Neuronal stem cell (in vitro differentiated cells): ENCODE measurements around the gene UBE2Q1.

Experiments
- DNase-seq: peaks from one replicate; pipeline ENCODE4 v3.0.0-alpha.2; 2013; ENCODE audit warnings: low spot score
- H2AFZ ChIP-seq: one replicate; pipeline ENCODE4 v1.6.1; 2013; ENCODE audit warnings: mild to moderate bottlenecking, low read length, inconsistent platforms
- H2AK5ac ChIP-seq: 2 replicates; pipeline ENCODE4 v1.6.1; 2013; ENCODE audit warnings: low read depth, mild to moderate bottlenecking, inconsistent platforms, low read length, moderate library complexity, mixed read lengths
- H2BK120ac ChIP-seq: 2 replicates; pipeline ENCODE4 v1.6.1; 2013; ENCODE audit warnings: low read depth, mild to moderate bottlenecking, inconsistent platforms, low read length, moderate library complexity, mixed read lengths
- H2BK12ac ChIP-seq: one replicate; pipeline ENCODE4 v1.6.1; 2013; ENCODE audit warnings: low read length, inconsistent platforms
- H2BK15ac ChIP-seq: 2 replicates; pipeline ENCODE4 v1.6.1; 2013; ENCODE audit warnings: mild to moderate bottlenecking, low read length, inconsistent platforms, mixed read lengths
- H2BK5ac ChIP-seq: one replicate; pipeline ENCODE4 v1.6.1; 2013; ENCODE audit warnings: inconsistent platforms, mild to moderate bottlenecking, low read length, moderate library complexity
- H3K14ac ChIP-seq: one replicate; pipeline ENCODE4 v1.6.1; 2013; ENCODE audit warnings: low read length, inconsistent platforms
- H3K18ac ChIP-seq: 2 replicates; pipeline ENCODE4 v1.6.1; 2013; ENCODE audit warnings: low read length, inconsistent platforms
- H3K23ac ChIP-seq: 2 replicates; pipeline ENCODE4 v1.6.1; 2013; ENCODE audit warnings: low read depth, mild to moderate bottlenecking, mixed read lengths, low read length, inconsistent platforms; ENCODE audit not compliant: poor library complexity
- H3K27ac ChIP-seq: replicated peaks from 3 replicates; pipeline ENCODE4 v1.5.1; 2013; ENCODE audit warnings: low read length, inconsistent platforms
- H3K27me3 ChIP-seq, 3 experiments: 2 replicates each; pipeline ENCODE4 v1.6.1; 2013; ENCODE audit warnings: low read length in 3 of 3, mild to moderate bottlenecking in 2 of 3, inconsistent platforms in 1 of 3, low read depth in 1 of 3, mixed read lengths in 1 of 3, moderate library complexity in 1 of 3; ENCODE audit not compliant: control insufficient read depth in 3 of 3, insufficient read depth in 3 of 3
- H3K36me3 ChIP-seq, 2 donors: replicated peaks in 1 of 2; 2 replicates each; pipeline ENCODE4 v1.6.1; 2013; ENCODE audit warnings: low read length in 2 of 2; ENCODE audit not compliant: control insufficient read depth in 2 of 2, insufficient read depth in 2 of 2
- H3K4ac ChIP-seq: 2 replicates; pipeline ENCODE4 v1.6.1; 2013; ENCODE audit warnings: inconsistent platforms, mild to moderate bottlenecking, low read length, moderate library complexity
- H3K4me1 ChIP-seq, 2 donors: 1 replicate in 1 of 2; 2 replicates in 1 of 2; pipeline ENCODE4 v1.6.1; 2013; ENCODE audit warnings: low read length in 2 of 2, low read depth in 1 of 2; ENCODE audit not compliant: control insufficient read depth in 2 of 2, insufficient read depth in 1 of 2
- H3K4me2 ChIP-seq: one replicate; pipeline ENCODE4 v1.6.1; 2013; ENCODE audit warnings: mild to moderate bottlenecking, low read length, inconsistent platforms; ENCODE audit not compliant: insufficient read depth, poor library complexity, severe bottlenecking
- H3K4me3 ChIP-seq, 2 donors: 2 replicates each; pipeline ENCODE4 v1.5.1; 2013; ENCODE audit warnings: low read length in 2 of 2, mild to moderate bottlenecking in 2 of 2, inconsistent platforms in 1 of 2, moderate library complexity in 1 of 2
- H3K79me1 ChIP-seq: one replicate; pipeline ENCODE4 v1.6.1; 2013; ENCODE audit warnings: low read depth, mild to moderate bottlenecking, inconsistent platforms, low read length, moderate library complexity
- H3K9ac ChIP-seq: one replicate; pipeline ENCODE4 v1.6.1; 2013; ENCODE audit warnings: mild to moderate bottlenecking, low read depth, low read length, inconsistent platforms; ENCODE audit not compliant: poor library complexity
- H3K9me3 ChIP-seq, 2 donors: replicated peaks in 1 of 2; 2 replicates each; pipeline versions ENCODE3 to v1.6.1; 2013; ENCODE audit warnings: low read length in 2 of 2, mild to moderate bottlenecking in 2 of 2, inconsistent platforms in 1 of 2, low read depth in 1 of 2, mixed read lengths in 1 of 2, moderate library complexity in 1 of 2; ENCODE audit not compliant: control insufficient read depth in 2 of 2, insufficient read depth in 1 of 2
- H4K8ac ChIP-seq: one replicate; pipeline ENCODE4 v1.6.1; 2013; ENCODE audit warnings: low read depth, mild to moderate bottlenecking, inconsistent platforms, low read length, moderate library complexity
- H4K91ac ChIP-seq: one replicate; pipeline ENCODE4 v1.6.1; 2013; ENCODE audit warnings: low read length, low read depth, mild to moderate bottlenecking, inconsistent platforms; ENCODE audit not compliant: poor library complexity
- WGBS, 2 donors: extraction: QIAGEN DNeasy Blood & Tissue Kit; methylation state at CpG; one replicate each; pipeline ENCODE4 v1.1.7; 2013; ENCODE audit warnings: missing lambda C conversion rate in 2 of 2, mixed read lengths in 1 of 2; ENCODE audit not compliant: insufficient read length in 2 of 2, insufficient replicate concordance in 1 of 2; ENCODE audit errors: extremely low coverage in 2 of 2; 5-methylcytosine and 5-hydroxymethylcytosine counted together

UBE2Q1 gene

DNA sequence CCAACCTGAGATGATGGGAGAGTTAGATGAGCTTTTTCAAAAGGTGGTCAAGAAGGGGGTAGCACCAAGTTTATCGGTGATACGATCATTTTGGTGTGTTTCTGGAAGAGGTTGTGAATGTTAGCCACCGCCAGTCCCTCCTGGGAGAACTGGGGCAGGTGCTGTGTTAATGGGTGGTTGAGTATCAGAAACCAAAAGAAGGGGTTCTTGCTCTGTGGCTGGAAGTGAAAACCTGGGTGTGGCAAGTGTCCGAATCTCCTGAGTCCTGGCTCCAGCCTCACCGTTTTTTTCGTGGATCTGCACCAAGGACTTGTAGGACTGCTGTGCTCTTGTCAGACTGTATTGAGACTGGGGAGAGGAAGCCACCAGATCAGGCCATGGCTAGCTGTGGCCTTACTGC is 7.8 kb downstream of the UBE2Q1 start:
- Histone ChIP-seq H2BK12ac (no peak overlapping the region), H3K9me3 (no peaks in the 10 kb centered on the region), H2AK5ac (no peak overlapping the region), H2AFZ (no peak overlapping the region), H4K8ac (no peak overlapping the region), H3K4me1 (no peaks in the 10 kb centered on the region), H3K79me1 (no peaks in the 10 kb centered on the region), H3K14ac (no peak overlapping the region), H2BK15ac (no peak overlapping the region), H3K23ac (no peak overlapping the region), H2BK120ac (no peak overlapping the region), H3K4me2 (no peak overlapping the region), H3K18ac (no peak overlapping the region), H3K9ac (no peak overlapping the region), H2BK5ac (no peak overlapping the region), H3K4me3 (no peak overlapping the region), H3K27me3 (no peaks in the 10 kb centered on the region), H3K36me3 (peaks cover 62 to 77% of the 10 kb centered on the region in 2 donors), H3K4ac (no peak overlapping the region), H4K91ac (no peak overlapping the region), H3K27ac (no peak overlapping the region)
- no CpG with 5 or more reads among the region's 6 CpGs for WGBS, 2 donors
- no peak for DNase-seq

DNA sequence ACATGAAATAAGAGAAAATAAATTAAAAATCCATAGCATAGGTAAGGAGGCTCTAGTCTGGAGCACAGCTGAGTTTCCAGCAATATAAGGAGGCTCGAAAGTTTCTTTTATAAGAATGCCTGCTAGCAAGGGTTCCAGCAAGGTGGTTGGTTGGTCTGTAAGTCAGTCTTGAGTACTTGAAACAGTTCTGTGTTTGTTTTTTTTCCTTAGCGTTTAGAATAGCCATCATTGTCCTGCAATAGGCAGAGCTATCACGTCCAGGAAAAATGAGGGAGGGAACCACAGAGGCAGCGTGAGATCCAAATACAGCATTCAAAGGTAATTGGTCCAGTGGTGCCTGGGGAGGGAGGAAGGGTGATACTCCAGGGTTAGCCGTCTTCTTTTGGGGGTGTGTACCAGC is 8.4 kb downstream of the UBE2Q1 start:
- Histone ChIP-seq H3K4me3 (no peak overlapping the region), H2BK5ac (no peak overlapping the region), H2AK5ac (no peak overlapping the region), H3K4ac (no peak overlapping the region), H3K18ac (no peak overlapping the region), H3K4me1 (no peaks in the 10 kb centered on the region), H3K79me1 (no peaks in the 10 kb centered on the region), H2AFZ (no peak overlapping the region), H3K27me3 (no peaks in the 10 kb centered on the region), H4K8ac (no peak overlapping the region), H3K4me2 (no peak overlapping the region), H2BK15ac (no peak overlapping the region), H2BK120ac (no peak overlapping the region), H3K14ac (no peak overlapping the region), H3K36me3 (peaks cover 56 to 71% of the 10 kb centered on the region in 2 donors), H3K27ac (no peak overlapping the region), H3K23ac (no peak overlapping the region), H3K9ac (no peak overlapping the region), H3K9me3 (no peaks in the 10 kb centered on the region), H2BK12ac (no peak overlapping the region), H4K91ac (no peak overlapping the region)
- DNase-seq = no peak
- no CpG with 5 or more reads among the region's 5 CpGs for WGBS, 2 donors

DNA sequence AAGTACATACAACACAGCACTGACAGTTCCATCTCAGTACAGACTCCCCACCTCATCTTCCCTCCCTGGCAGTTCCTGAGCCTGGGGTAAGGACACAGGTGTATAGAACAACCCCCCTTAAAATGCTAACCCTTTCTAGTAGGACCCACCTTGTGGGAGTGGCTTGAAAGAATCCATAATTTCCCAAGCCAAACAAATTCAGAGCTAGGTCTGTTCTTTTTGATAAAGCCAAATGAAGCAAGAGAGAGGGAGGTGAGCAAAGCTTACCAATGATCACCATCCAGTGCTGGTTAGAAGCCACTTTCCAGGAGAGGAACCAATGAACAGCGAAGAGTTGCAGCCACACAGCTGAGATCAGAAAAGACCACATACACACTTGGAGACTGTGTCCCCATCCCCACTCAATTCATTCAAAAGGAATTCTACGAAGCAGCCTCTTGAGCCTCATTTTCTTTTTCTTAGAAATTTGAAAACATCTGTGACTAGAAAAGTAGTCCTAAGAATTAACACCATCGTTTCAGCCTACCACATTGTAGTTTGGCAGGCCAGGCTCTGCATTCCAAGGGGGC is 9.2 kb downstream of the UBE2Q1 start:
- H3K4me3 ChIP-seq = no peak overlapping the region
- H3K18ac ChIP-seq = no peak overlapping the region
- H3K36me3 ChIP-seq = peaks cover 48 to 64% of the 10 kb centered on the region in 2 donors
- H3K27ac ChIP-seq = no peak overlapping the region
- H3K14ac ChIP-seq = no peak overlapping the region
- H2AFZ ChIP-seq = no peak overlapping the region
- H3K79me1 ChIP-seq = no peaks in the 10 kb centered on the region
- WGBS, 2 donors = no CpG with 5 or more reads among the region's 3 CpGs
- H2BK15ac ChIP-seq = no peak overlapping the region
- no peak overlapping the region for H3K4ac ChIP-seq
- H3K9me3 ChIP-seq = no peaks in the 10 kb centered on the region
- H3K4me2 ChIP-seq = no peak overlapping the region
- no peak overlapping the region for H4K8ac ChIP-seq
- no peak for DNase-seq
- no peak overlapping the region for H2BK5ac ChIP-seq
- no peak overlapping the region for H3K9ac ChIP-seq
- no peaks in the 10 kb centered on the region for H3K27me3 ChIP-seq
- H3K4me1 ChIP-seq = no peaks in the 10 kb centered on the region
- no peak overlapping the region for H4K91ac ChIP-seq
- H2BK12ac ChIP-seq = no peak overlapping the region
- no peak overlapping the region for H2AK5ac ChIP-seq
- H3K23ac ChIP-seq = no peak overlapping the region
- no peak overlapping the region for H2BK120ac ChIP-seq

DNA sequence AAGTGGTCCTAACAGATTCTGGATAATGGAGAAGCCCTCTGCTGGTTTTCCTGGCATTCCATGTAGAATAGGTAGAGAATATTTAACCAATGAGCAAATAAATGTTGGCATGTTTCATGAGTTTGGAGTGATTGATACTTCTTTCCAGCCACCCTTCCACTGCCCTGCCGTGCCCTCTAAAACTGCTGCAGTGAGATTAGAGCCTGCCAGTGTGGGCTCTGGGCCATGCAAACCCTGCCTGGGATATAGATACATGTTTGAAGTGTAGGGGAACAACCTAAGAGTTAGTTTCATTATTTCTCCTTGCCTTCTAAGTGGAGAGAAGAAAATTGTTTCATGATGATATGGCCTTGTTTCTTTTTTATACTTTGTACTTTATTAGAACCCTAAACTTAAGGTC is 10.4 kb downstream of the UBE2Q1 start:
- H3K79me1 ChIP-seq = no peaks in the 10 kb centered on the region
- H3K4me1 ChIP-seq = no peaks in the 10 kb centered on the region
- H3K14ac ChIP-seq = no peak overlapping the region
- no peak for DNase-seq
- no peak overlapping the region for H2BK12ac ChIP-seq
- H3K4me2 ChIP-seq = no peak overlapping the region
- H3K23ac ChIP-seq = no peak overlapping the region
- H2BK15ac ChIP-seq = no peak overlapping the region
- no peak overlapping the region for H2BK120ac ChIP-seq
- H4K91ac ChIP-seq = no peak overlapping the region
- no peak overlapping the region for H3K27ac ChIP-seq
- H3K4me3 ChIP-seq = no peak overlapping the region
- H2AFZ ChIP-seq = no peak overlapping the region
- H3K18ac ChIP-seq = no peak overlapping the region
- no peaks in the 10 kb centered on the region for H3K9me3 ChIP-seq
- WGBS, 2 donors = no CpG with 5 or more reads among the region's 1 CpG
- no peak overlapping the region for H3K9ac ChIP-seq
- peaks cover 38 to 51% of the 10 kb centered on the region in 2 donors for H3K36me3 ChIP-seq
- H4K8ac ChIP-seq = no peak overlapping the region
- peaks cover 0 to 3% (median 0%) of the 10 kb centered on the region in 3 experiments for H3K27me3 ChIP-seq
- H2BK5ac ChIP-seq = no peak overlapping the region
- H2AK5ac ChIP-seq = no peak overlapping the region
- H3K4ac ChIP-seq = no peak overlapping the region
